ENCODE measurements around the gene ANKRD6.

Gene ANKRD6

GRCh38 chr6:89566930-89567629 lies 134.1 kb downstream of the ANKRD6 start:
- no peak for DNase-seq

- DNase-seq, result no peak
Measured at GRCh38 chr6:89567630-89568390, 134.9 kb downstream of the ANKRD6 start.

GRCh38 chr6:89574910-89575561 lies 142.1 kb downstream of the ANKRD6 start:
- no peak for DNase-seq

GRCh38 chr6:89575562-89575960 lies 142.6 kb downstream of the ANKRD6 start:
- DNase-seq, result no peak

- DNase-seq, result no peak
Measured at GRCh38 chr6:89580997-89581666, 148.2 kb downstream of the ANKRD6 start.

- no peak for DNase-seq
Measured at GRCh38 chr6:89581689-89582088, 148.7 kb downstream of the ANKRD6 start.

GRCh38 chr6:89582669-89583325 lies 149.8 kb downstream of the ANKRD6 start:
- DNase-seq, result no peak

GRCh38 chr6:89583559-89583958 lies 150.6 kb downstream of the ANKRD6 start:
- no peak for DNase-seq

- no peak for DNase-seq
Measured at GRCh38 chr6:89584539-89584938, 151.6 kb downstream of the ANKRD6 start.

GRCh38 chr6:89585154-89585553 lies 152.2 kb downstream of the ANKRD6 start:
- no peak for DNase-seq

- DNase-seq, result no peak
Measured at GRCh38 chr6:89589297-89590025, 156.5 kb downstream of the ANKRD6 start.

GRCh38 chr6:89590133-89590532 lies 157.2 kb downstream of the ANKRD6 start:
- DNase-seq, result no peak

- DNase-seq, result no peak
Measured at GRCh38 chr6:89591745-89592144, 158.8 kb downstream of the ANKRD6 start.

GRCh38 chr6:89596056-89596455 lies 163.1 kb downstream of the ANKRD6 start:
- DNase-seq, result peak; percentile 37

GRCh38 chr6:89596484-89596883 lies 163.5 kb downstream of the ANKRD6 start:
- DNase-seq, result no peak

GRCh38 chr6:89597372-89597771 lies 164.4 kb downstream of the ANKRD6 start:
- DNase-seq, result no peak

GRCh38 chr6:89597988-89598387 lies 165.0 kb downstream of the ANKRD6 start:
- peak; percentile 25 for DNase-seq

GRCh38 chr6:89599727-89600126 lies 166.8 kb downstream of the ANKRD6 start:
- DNase-seq, result no peak

- DNase-seq, result no peak
Measured at GRCh38 chr6:89602166-89602565, 169.2 kb downstream of the ANKRD6 start.

GRCh38 chr6:89604653-89605052 lies 171.7 kb downstream of the ANKRD6 start:
- DNase-seq, result no peak

- no peak for DNase-seq
Measured at GRCh38 chr6:89605861-89606260, 172.9 kb downstream of the ANKRD6 start.

- DNase-seq, result peak; percentile 73
Measured at GRCh38 chr6:89610149-89610642, 177.2 kb downstream of the ANKRD6 start.
